ENCODE measurements around the gene ALDH18A1. TPM values are rescaled to one million over a fixed set of nuclear protein-coding genes. Genes with fewer than 3 reads are reported as not detected.

The ALDH18A1 gene
- total RNA-seq, 1 experiment from 2014 or later: 114 TPM

DNA sequence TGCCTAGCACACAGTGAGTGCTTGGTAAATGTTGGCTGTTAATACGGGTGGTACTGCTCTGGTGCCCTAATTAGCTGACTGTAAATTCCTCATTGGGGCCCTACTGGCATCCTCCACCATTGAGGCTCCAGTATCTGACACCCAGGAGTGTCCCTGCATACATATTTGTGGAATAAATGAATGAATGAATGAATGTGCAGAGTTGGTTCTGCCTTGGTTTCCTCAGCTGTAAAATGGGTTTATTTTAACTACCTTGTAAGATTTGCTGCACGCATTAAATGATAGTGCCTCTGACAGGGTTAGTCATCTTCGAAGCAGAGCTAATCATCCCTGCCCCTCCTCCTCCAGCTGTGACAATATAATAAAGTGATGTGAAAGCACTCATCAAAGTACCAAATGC is 45.8 kb downstream of the ALDH18A1 start:
- no peak for DNase-seq
- peaks cover 31 to 99% (median 82%) of the 10 kb centered on the region in 3 experiments; a peak in 6 of 7 replicates for H3K36me3 Mint-ChIP-seq (ENCODE audit: insufficient read depth in 1 of 3, low read depth in 3 of 3)

More for the DNA sequence above, 45.8 kb downstream of the ALDH18A1 start:
- Histone ChIP-seq H4K5ac (ENCODE audit: insufficient read length, low read depth, low read length) (no peak overlapping the region), H2AFZ (ENCODE audit: low read length) (no peak overlapping the region), H2BK20ac (ENCODE audit: low read depth, low read length, poor library complexity, severe bottlenecking) (no peak overlapping the region), H3K4ac (ENCODE audit: low read depth, low read length) (no peak overlapping the region), H3K27me3 (ENCODE audit: insufficient read depth, low read length) (no peaks in the 10 kb centered on the region), H3K79me2 (ENCODE audit: insufficient read depth, low read length) (no peaks in the 10 kb centered on the region), H2BK5ac (ENCODE audit: insufficient read length, low read length) (no peak overlapping the region), H2AK5ac (ENCODE audit: insufficient read length, low read length) (no peak overlapping the region), H3K23ac (ENCODE audit: insufficient read length, low read depth, low read length) (no peak overlapping the region), H3K14ac (ENCODE audit: insufficient read depth, low read length) (no peak overlapping the region), H3K79me1 (ENCODE audit: insufficient read depth, low read depth, low read length, poor library complexity, severe bottlenecking) (no peaks in the 10 kb centered on the region), H4K91ac (ENCODE audit: insufficient read length, low read depth, low read length) (no peak overlapping the region), H3T11ph (ENCODE audit: low read length) (no peak overlapping the region), H4K8ac (replicated peaks; ENCODE audit: insufficient read length, low read depth, low read length) (no peak overlapping the region), H2BK12ac (ENCODE audit: insufficient read length, low read depth, low read length) (no peak overlapping the region), H3K4me1 (ENCODE audit: insufficient read depth, low read length) (no peaks in the 10 kb centered on the region), H3K23me2 (ENCODE audit: insufficient read length, low read depth, low read length, poor library complexity, severe bottlenecking) (no peaks in the 10 kb centered on the region), H3K18ac (ENCODE audit: insufficient read length, low read depth, low read length) (no peak overlapping the region), H2BK120ac (ENCODE audit: low read depth, low read length, poor library complexity, severe bottlenecking) (no peak overlapping the region), H4K20me1 (ENCODE audit: control insufficient read depth, insufficient read depth, insufficient read length) (no peaks in the 10 kb centered on the region), H3K4me2 (ENCODE audit: insufficient read depth, insufficient read length, low read length) (no peak overlapping the region), H3K9ac (ENCODE audit: extremely low read depth, insufficient read length, low read length) (no peak overlapping the region), H3K27ac (ENCODE audit: insufficient read length, low read depth, low read length) (no peak overlapping the region), H3K9me3 (ENCODE audit: control insufficient read depth, low read depth, low read length) (no peaks in the 10 kb centered on the region), H3K56ac (ENCODE audit: insufficient read length, low read depth, low read length) (no peak overlapping the region), H2BK15ac (ENCODE audit: low read depth, low read length) (no peak overlapping the region)
- Mint-ChIP-seq H3K27me3 (ENCODE audit: low read depth) (no peaks in the 10 kb centered on the region), H3K4me3 (no peak overlapping the region), H3K4me1 (no peaks in the 10 kb centered on the region), H3K9me3 (no peaks in the 10 kb centered on the region), H3K27ac (no peak overlapping the region)
- no CpG with 5 or more reads among the region's 3 CpGs for WGBS (ENCODE audit: extremely low coverage, insufficient read length, low lambda C conversion rate)
- TF ChIP-seq, protein P1, sequence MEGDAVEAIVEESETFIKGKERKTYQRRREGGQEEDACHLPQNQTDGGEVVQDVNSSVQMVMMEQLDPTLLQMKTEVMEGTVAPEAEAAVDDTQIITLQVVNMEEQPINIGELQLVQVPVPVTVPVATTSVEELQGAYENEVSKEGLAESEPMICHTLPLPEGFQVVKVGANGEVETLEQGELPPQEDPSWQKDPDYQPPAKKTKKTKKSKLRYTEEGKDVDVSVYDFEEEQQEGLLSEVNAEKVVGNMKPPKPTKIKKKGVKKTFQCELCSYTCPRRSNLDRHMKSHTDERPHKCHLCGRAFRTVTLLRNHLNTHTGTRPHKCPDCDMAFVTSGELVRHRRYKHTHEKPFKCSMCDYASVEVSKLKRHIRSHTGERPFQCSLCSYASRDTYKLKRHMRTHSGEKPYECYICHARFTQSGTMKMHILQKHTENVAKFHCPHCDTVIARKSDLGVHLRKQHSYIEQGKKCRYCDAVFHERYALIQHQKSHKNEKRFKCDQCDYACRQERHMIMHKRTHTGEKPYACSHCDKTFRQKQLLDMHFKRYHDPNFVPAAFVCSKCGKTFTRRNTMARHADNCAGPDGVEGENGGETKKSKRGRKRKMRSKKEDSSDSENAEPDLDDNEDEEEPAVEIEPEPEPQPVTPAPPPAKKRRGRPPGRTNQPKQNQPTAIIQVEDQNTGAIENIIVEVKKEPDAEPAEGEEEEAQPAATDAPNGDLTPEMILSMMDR (conservative IDR thresholded peaks at IDR 0.05): no peak

Data from H9 (cell line).